Esophagus muscularis mucosa (tissue), 4 donors: ENCODE data around the gene KRT75. TPM values are rescaled to one million over a fixed set of nuclear protein-coding genes. Genes with fewer than 3 reads are reported as not detected.

Source experiments
- DNase-seq: peaks from one replicate; pipeline ENCODE4 v3.0.0-alpha.2; 2017; ENCODE audit errors: extremely low spot score
- H3K27ac ChIP-seq, 4 donors: fragments of 200-600 bp; sonication (generic); replicated peaks in 1 of 4; 1 replicate in 3 of 4; 2 replicates in 1 of 4; pipeline ENCODE4 v1.5.1; 2016 to 2019; ENCODE audit warnings: mild to moderate bottlenecking in 1 of 4
- H3K27me3 ChIP-seq, 4 donors: fragments of 200-600 bp; sonication (generic); one replicate each; pipeline versions ENCODE4 v1.5.1 to v1.6.0; 2016 to 2019
- H3K36me3 ChIP-seq, 4 donors: fragments of 200-600 bp; sonication (generic); one replicate each; pipeline ENCODE4 v1.5.1; 2016 to 2019
- H3K4me1 ChIP-seq, 4 donors: fragments of 200-600 bp; sonication (generic); one replicate each; pipeline ENCODE4 v1.5.1; 2016 to 2019
- H3K4me3 ChIP-seq, 4 donors: fragments of 200-600 bp; sonication (generic); 1 replicate in 2 of 4; 2 replicates in 2 of 4; pipeline ENCODE4 v1.5.1; 2016 to 2019; ENCODE audit warnings: mild to moderate bottlenecking in 4 of 4, moderate library complexity in 1 of 4
- H3K9me3 ChIP-seq, 4 donors: fragments of 200-600 bp; sonication (generic); 1 replicate in 3 of 4; 2 replicates in 1 of 4; pipeline ENCODE4 v1.5.1; 2016 to 2019
- CTCF ChIP-seq, 3 experiments: fragments of 200-600 bp in 2 of 3; fragments of 450-650 bp in 1 of 3; sonication (generic) in 2 of 3; IDR thresholded peaks; one replicate each; pipeline ENCODE4 v1.5.1; 2017 to 2019; ENCODE audit warnings: antibody characterized with exemption in 3 of 3, mild to moderate bottlenecking in 2 of 3, moderate library complexity in 1 of 3
- EP300 ChIP-seq: sonication (generic); formaldehyde crosslinking; IDR thresholded peaks from one replicate; pipeline ENCODE4 v1.6.1; 2017; ENCODE audit warnings: antibody characterized with exemption
- POLR2A ChIP-seq: fragments of 450-650 bp; IDR thresholded peaks from one replicate; pipeline ENCODE4 v1.6.1; 2017; ENCODE audit warnings: antibody characterized with exemption, moderate library complexity, mild to moderate bottlenecking, low read depth
- POLR2AphosphoS5 ChIP-seq, 2 donors: sonication (generic); formaldehyde crosslinking; IDR thresholded peaks; one replicate each; pipeline ENCODE4 v1.6.1; 2017; ENCODE audit warnings: antibody characterized with exemption in 2 of 2
- WGBS: methylation state at CpG from one replicate; pipeline ENCODE4 v1.1.5; 2018; 5-methylcytosine and 5-hydroxymethylcytosine counted together
- intact Hi-C: fragments of 100-400 bp; cut with DNase I; formaldehyde crosslinking; loops from one replicate; pipeline ENCODE4 v1.15.1; 2023
- total RNA-seq, 4 donors: library from RNA; depleted of rRNA; stranded (reverse); fragments of >200 nt; gene quantifications; one replicate each; pipeline versions ENCODE4 v1.1.0 to v1.2.1, GENCODE V29; 2016

Gene KRT75
- total RNA-seq, 4 donors from 2014 or later, result not detected

GRCh38 chr12:52469853-52470252, 35.7 kb upstream of the KRT75 start:
- WGBS, result 86% methylated on average over 4 of the region's 4 CpGs
- intact Hi-C loops, result no loop called here

GRCh38 chr12:52464897-52465296, 30.7 kb upstream of the KRT75 start:
- intact Hi-C loops, result no loop called here
- H3K4me3 ChIP-seq, result no peak overlapping the region
- no peaks in the 10 kb centered on the region for H3K36me3 ChIP-seq
- WGBS, result 17% methylated on average over 2 of the region's 2 CpGs
- no peaks in the 10 kb centered on the region for H3K9me3 ChIP-seq
- no peaks in the 10 kb centered on the region for H3K4me1 ChIP-seq
- H3K27ac ChIP-seq, result no peak overlapping the region
- no peak for TF ChIP-seq POLR2A
- no peaks in the 10 kb centered on the region for H3K27me3 ChIP-seq
- no peak for DNase-seq

More at GRCh38 chr12:52469853-52470252, 35.7 kb upstream of the KRT75 start:
- DNase-seq, result no peak
- H3K27me3 ChIP-seq, result no peaks in the 10 kb centered on the region
- no peaks in the 10 kb centered on the region for H3K9me3 ChIP-seq
- H3K36me3 ChIP-seq, result no peaks in the 10 kb centered on the region
- no peak for TF ChIP-seq POLR2AphosphoS5 (IDR thresholded peaks at IDR 0.05)
- TF ChIP-seq CTCF (IDR thresholded peaks at IDR 0.05), result no peak
- no peak for TF ChIP-seq EP300
- TF ChIP-seq POLR2A, result no peak
- no peak overlapping the region for H3K27ac ChIP-seq
- H3K4me1 ChIP-seq, result no peaks in the 10 kb centered on the region
- H3K4me3 ChIP-seq, result no peak overlapping the region

GRCh38 chr12:52461693-52462092, 27.5 kb upstream of the KRT75 start:
- intact Hi-C loops, result no loop called here
- TF ChIP-seq EP300, result no peak
- no peak for TF ChIP-seq POLR2A
- TF ChIP-seq CTCF (IDR thresholded peaks at IDR 0.05), result no peak
- TF ChIP-seq POLR2AphosphoS5 (IDR thresholded peaks at IDR 0.05), result no peak
- Histone ChIP-seq H3K4me3 (no peak overlapping the region), H3K9me3 (no peaks in the 10 kb centered on the region), H3K36me3 (no peaks in the 10 kb centered on the region), H3K4me1 (no peaks in the 10 kb centered on the region), H3K27ac (no peak overlapping the region), H3K27me3 (no peaks in the 10 kb centered on the region)
- WGBS, result 77% methylated on average over 5 of the region's 5 CpGs
- DNase-seq, result no peak

- no peaks in the 10 kb centered on the region for H3K9me3 ChIP-seq
- H3K36me3 ChIP-seq, result no peaks in the 10 kb centered on the region
- no peak for DNase-seq
- H3K4me1 ChIP-seq, result no peaks in the 10 kb centered on the region
- H3K27me3 ChIP-seq, result no peaks in the 10 kb centered on the region
- intact Hi-C loops, result no loop called here
- WGBS, result 96% methylated on average over 5 of the region's 5 CpGs
- no peak overlapping the region for H3K27ac ChIP-seq
- TF ChIP-seq POLR2AphosphoS5 (IDR thresholded peaks at IDR 0.05) (no peak), CTCF (IDR thresholded peaks at IDR 0.05) (no peak), EP300 (no peak), POLR2A (no peak)
- no peak overlapping the region for H3K4me3 ChIP-seq
These were observed 24.7 kb upstream of the KRT75 start for GRCh38 chr12:52458861-52459260.

GRCh38 chr12:52455821-52456220, 21.6 kb upstream of the KRT75 start:
- TF ChIP-seq EP300 (no peak), POLR2AphosphoS5 (IDR thresholded peaks at IDR 0.05) (no peak), POLR2A (no peak), CTCF (IDR thresholded peaks at IDR 0.05) (no peak)
- no peak overlapping the region for H3K27ac ChIP-seq
- H3K4me3 ChIP-seq, result no peak overlapping the region

More at GRCh38 chr12:52455821-52456220, 21.6 kb upstream of the KRT75 start:
- no peaks in the 10 kb centered on the region for H3K9me3 ChIP-seq
- no peak for DNase-seq
- H3K27me3 ChIP-seq, result no peaks in the 10 kb centered on the region
- H3K4me1 ChIP-seq, result no peaks in the 10 kb centered on the region
- H3K36me3 ChIP-seq, result no peaks in the 10 kb centered on the region
- intact Hi-C loops, result no loop called here
- 83% methylated on average over 1 of the region's 1 CpG for WGBS
